Keratinocyte (primary cell): ENCODE results near the gene BHLHE40. TPM values are rescaled to one million over a fixed set of nuclear protein-coding genes. Genes with fewer than 3 reads are reported as not detected.

Source experiments
- DNase-seq: peaks from one replicate; pipeline ENCODE4 v3.0.0-alpha.2; 2011; ENCODE audit warnings: low read depth, missing footprints, low spot score
- FAIRE-seq: peaks from 2 replicates; lab custom pipeline; 2011; peaks lifted over from hg19 to GRCh38; lab: Jason Lieb, UNC
- H2AFZ ChIP-seq: 2 replicates; pipeline ENCODE4 v1.6.0; 2012; ENCODE audit warnings: low read length, control low read depth, inconsistent platforms; ENCODE audit not compliant: control insufficient read depth
- H3K27ac ChIP-seq: 2 replicates; pipeline ENCODE4 v1.5.1; 2011; ENCODE audit warnings: low read length; ENCODE audit not compliant: control insufficient read depth, insufficient read depth
- H3K27me3 ChIP-seq: 3 replicates; pipeline ENCODE4 v1.6.0; 2011; ENCODE audit warnings: low read length; ENCODE audit not compliant: control insufficient read depth, insufficient read depth; ENCODE audit errors: extremely low read depth
- H3K36me3 ChIP-seq, 2 experiments: 2 replicates in 1 of 2; 3 replicates in 1 of 2; pipeline ENCODE4 v1.5.1; 2011; ENCODE audit warnings: low read length in 2 of 2, mild to moderate bottlenecking in 1 of 2; ENCODE audit not compliant: control insufficient read depth in 2 of 2, insufficient read depth in 2 of 2; ENCODE audit errors: extremely low read depth in 1 of 2
- H3K4me1 ChIP-seq: 3 replicates; pipeline ENCODE4 v1.5.1; 2011; ENCODE audit warnings: low read length; ENCODE audit not compliant: control insufficient read depth, insufficient read depth; ENCODE audit errors: extremely low read depth
- H3K4me2 ChIP-seq: 3 replicates; pipeline ENCODE4 v1.6.0; 2011; ENCODE audit warnings: low read depth, low read length; ENCODE audit not compliant: control insufficient read depth, insufficient read depth; ENCODE audit errors: extremely low read depth
- H3K4me3 ChIP-seq, 3 experiments: fragments of 200-600 bp in 1 of 3; sonication (generic) in 1 of 3; 2 replicates in 2 of 3; 3 replicates in 1 of 3; pipeline ENCODE4 v1.5.1; 2011 to 2016; ENCODE audit warnings: low read length in 3 of 3, mild to moderate bottlenecking in 3 of 3, control low read depth in 2 of 3, inconsistent platforms in 1 of 3, low read depth in 1 of 3, mixed read lengths in 1 of 3, mixed run types in 1 of 3, moderate library complexity in 1 of 3; ENCODE audit not compliant: control insufficient read depth in 2 of 3, insufficient read depth in 2 of 3; ENCODE audit errors: extremely low read depth in 1 of 3
- H3K79me2 ChIP-seq: 2 replicates; pipeline ENCODE4 v1.6.0; 2012; ENCODE audit warnings: low read length; ENCODE audit not compliant: control insufficient read depth, insufficient read depth
- H3K9ac ChIP-seq: 3 replicates; pipeline ENCODE4 v1.6.0; 2011; ENCODE audit warnings: low read length; ENCODE audit not compliant: control insufficient read depth, insufficient read depth; ENCODE audit errors: extremely low read depth
- H3K9me1 ChIP-seq: 3 replicates; pipeline ENCODE4 v1.6.0; 2011; ENCODE audit warnings: low read length; ENCODE audit not compliant: control insufficient read depth, insufficient read depth; ENCODE audit errors: extremely low read depth
- H3K9me3 ChIP-seq: 2 replicates; pipeline ENCODE4 v1.5.1; 2012; ENCODE audit warnings: low read depth, low read length; ENCODE audit not compliant: control insufficient read depth
- H4K20me1 ChIP-seq: 3 replicates; pipeline ENCODE4 v1.6.0; 2011; ENCODE audit warnings: low read length; ENCODE audit not compliant: control insufficient read depth, insufficient read depth; ENCODE audit errors: extremely low read depth
- CTCF ChIP-seq, 3 experiments: IDR thresholded peaks in 1 of 3; conservative IDR thresholded peaks in 1 of 3; optimal IDR thresholded peaks in 1 of 3; 2 replicates in 2 of 3; 3 replicates in 1 of 3; pipeline versions ENCODE3 to v1.5.1; 2011; ENCODE audit warnings: low read length in 3 of 3, mild to moderate bottlenecking in 3 of 3, moderate library complexity in 2 of 3, control low read depth in 1 of 3, inconsistent platforms in 1 of 3; ENCODE audit not compliant: insufficient read depth in 2 of 3; ENCODE audit errors: extremely low read depth in 1 of 3
- EZH2 ChIP-seq: IDR thresholded peaks from one replicate; pipeline ENCODE4 v1.6.1; 2012; ENCODE audit warnings: inconsistent platforms, mild to moderate bottlenecking, low read length, moderate library complexity
- dilution Hi-C: fragments of 300-500 bp; cut with MboI; formaldehyde crosslinking; loops from one replicate; pipeline ENCODE4 v1.7.0; 2020; ENCODE audit warnings: low sequenced_read_pairs; ENCODE audit not compliant: extremely low pct_ligation_motif_present
- polyA plus RNA-seq, 5 experiments: library from polyadenylated mRNA; depleted of rRNA in 3 of 5; stranded (reverse) in 3 of 5; stranded (forward) in 1 of 5; unstranded in 1 of 5; fragments of >200 nt; gene quantifications; 1 replicate in 1 of 5; 2 replicates in 3 of 5; 3 replicates in 1 of 5; pipeline versions ENCODE4 v1.2.1 to v1.2.3, GENCODE V29; 2011 to 2012; ENCODE audit warnings: missing spikeins in 2 of 5, low read depth in 1 of 5, low replicate concordance in 1 of 5

The BHLHE40 gene
- polyA plus RNA-seq, 1 donor (not counting 4 experiments of a cell fraction or from before 2014, with no cell fraction given), result 95.7 TPM

GRCh38 chr3:4956099-4956498 lies 23.1 kb upstream of the BHLHE40 start:
- no peak overlapping the region for H2AFZ ChIP-seq
- FAIRE-seq (no peak), DNase-seq (no peak)
- H3K9ac ChIP-seq, result no peak overlapping the region
- no peak overlapping the region for H3K27ac ChIP-seq
- H3K4me1 ChIP-seq, result no peaks in the 10 kb centered on the region
- no peaks in the 10 kb centered on the region for H4K20me1 ChIP-seq
- no peaks in the 10 kb centered on the region for H3K27me3 ChIP-seq
- no peaks in the 10 kb centered on the region for H3K9me1 ChIP-seq
- no peak overlapping the region for H3K4me3 ChIP-seq
- TF ChIP-seq CTCF (optimal IDR thresholded peaks at IDR 0.05 in 1 of 3, IDR thresholded peaks at IDR 0.05 in 1 of 3, conservative IDR thresholded peaks at IDR 0.05 in 1 of 3; ENCODE audit: extremely low read depth in 1 of 3, insufficient read depth in 2 of 3, low read length in 3 of 3) (no peak), EZH2 (no peak)
- no peaks in the 10 kb centered on the region for H3K9me3 ChIP-seq
- H3K4me2 ChIP-seq, result no peak overlapping the region
- H3K79me2 ChIP-seq, result no peaks in the 10 kb centered on the region
- dilution Hi-C loops, result no loop called here
- H3K36me3 ChIP-seq, result no peaks in the 10 kb centered on the region

- Histone ChIP-seq H3K9me3 (no peaks in the 10 kb centered on the region), H3K27ac (no peak overlapping the region), H3K79me2 (no peaks in the 10 kb centered on the region), H3K36me3 (no peaks in the 10 kb centered on the region), H3K27me3 (no peaks in the 10 kb centered on the region), H3K9me1 (no peaks in the 10 kb centered on the region), H4K20me1 (no peaks in the 10 kb centered on the region), H2AFZ (no peak overlapping the region), H3K4me1 (no peaks in the 10 kb centered on the region), H3K9ac (no peak overlapping the region), H3K4me3 (no peak overlapping the region), H3K4me2 (no peak overlapping the region)
- dilution Hi-C loops, result no loop called here
- DNase-seq (no peak), FAIRE-seq (no peak)
- TF ChIP-seq CTCF (optimal IDR thresholded peaks at IDR 0.05 in 1 of 3, IDR thresholded peaks at IDR 0.05 in 1 of 3, conservative IDR thresholded peaks at IDR 0.05 in 1 of 3; ENCODE audit: extremely low read depth in 1 of 3, insufficient read depth in 2 of 3, low read length in 3 of 3) (no peak), EZH2 (no peak)
Measured at GRCh38 chr3:4956738-4957137, 22.5 kb upstream of the BHLHE40 start.
